Mesendoderm (in vitro differentiated cells): ENCODE results near the gene TBC1D3E. TPM values are rescaled to one million over a fixed set of nuclear protein-coding genes. Genes with fewer than 3 reads are reported as not detected.
"Not testable (repeated sequence)": the region's sequence is repeated elsewhere in the genome, so short reads cannot be mapped to it uniquely, and the experiment has no call there.

ENCODE experiments used
- DNase-seq: peaks from one replicate; pipeline ENCODE4 v3.0.0; 2013
- H2AK5ac ChIP-seq: 2 replicates; pipeline ENCODE4 v1.6.1; 2013; ENCODE audit warnings: low read length, inconsistent platforms
- H2BK120ac ChIP-seq: 2 replicates; pipeline ENCODE4 v1.6.1; 2013; ENCODE audit warnings: low read depth, mild to moderate bottlenecking, low read length, moderate library complexity, mixed read lengths
- H2BK15ac ChIP-seq: replicated peaks from 2 replicates; pipeline ENCODE4 v1.6.1; 2013; ENCODE audit warnings: low read depth, mild to moderate bottlenecking, moderate library complexity
- H2BK5ac ChIP-seq: 2 replicates; pipeline ENCODE4 v1.6.1; 2013; ENCODE audit warnings: low read length, inconsistent platforms
- H3K18ac ChIP-seq: 2 replicates; pipeline ENCODE4 v1.6.1; 2013; ENCODE audit warnings: mild to moderate bottlenecking, low read length, mixed read lengths
- H3K23ac ChIP-seq: one replicate; pipeline ENCODE4 v1.6.1; 2013; ENCODE audit warnings: low read length
- H3K27ac ChIP-seq: 2 replicates; pipeline ENCODE4 v1.5.1; 2013; ENCODE audit warnings: low read depth, mild to moderate bottlenecking, inconsistent platforms, low read length, moderate library complexity
- H3K27me3 ChIP-seq: 2 replicates; pipeline ENCODE4 v1.6.1; 2013; ENCODE audit warnings: low read length, control low read depth, mild to moderate bottlenecking, inconsistent platforms; ENCODE audit not compliant: insufficient read depth, poor library complexity
- H3K36me3 ChIP-seq: 2 replicates; pipeline ENCODE4 v1.6.1; 2013; ENCODE audit warnings: low read length, inconsistent platforms; ENCODE audit not compliant: control insufficient read depth, insufficient read depth
- H3K4ac ChIP-seq: one replicate; pipeline ENCODE4 v1.6.1; 2013; ENCODE audit warnings: low read depth, mild to moderate bottlenecking, low read length, moderate library complexity
- H3K4me1 ChIP-seq: 2 replicates; pipeline ENCODE4 v1.6.1; 2013; ENCODE audit warnings: low read depth, low read length, inconsistent platforms; ENCODE audit not compliant: control insufficient read depth
- H3K4me2 ChIP-seq: 2 replicates; pipeline ENCODE4 v1.6.1; 2013; ENCODE audit warnings: low read length
- H3K4me3 ChIP-seq: 2 replicates; pipeline ENCODE4 v1.5.1; 2013; ENCODE audit warnings: mild to moderate bottlenecking, low read length
- H3K56ac ChIP-seq: one replicate; pipeline ENCODE4 v1.6.1; 2013; ENCODE audit warnings: low read length
- H3K79me1 ChIP-seq: 2 replicates; pipeline ENCODE4 v1.6.1; 2013; ENCODE audit warnings: low read length, inconsistent platforms
- H3K79me2 ChIP-seq: 2 replicates; pipeline ENCODE4 v1.6.1; 2013; ENCODE audit warnings: mild to moderate bottlenecking, low read length; ENCODE audit not compliant: control insufficient read depth, insufficient read depth
- H3K9ac ChIP-seq: 2 replicates; pipeline ENCODE4 v1.6.1; 2013; ENCODE audit warnings: low read length, inconsistent platforms
- H4K5ac ChIP-seq: one replicate; pipeline ENCODE4 v1.6.1; 2013; ENCODE audit warnings: low read length
- H4K8ac ChIP-seq: one replicate; pipeline ENCODE4 v1.6.1; 2013; ENCODE audit warnings: low read depth, mild to moderate bottlenecking, control low read depth, low read length, moderate library complexity
- WGBS: extraction: QIAGEN DNeasy Blood & Tissue Kit; methylation state at CpG from one replicate; pipeline ENCODE4 v1.1.7; 2013; ENCODE audit warnings: low lambda C conversion rate, missing lambda C conversion rate; ENCODE audit not compliant: insufficient coverage; ENCODE audit errors: extremely low coverage; 5-methylcytosine and 5-hydroxymethylcytosine counted together
- polyA plus RNA-seq, 2 experiments: library from polyadenylated mRNA; stranded (reverse); fragments of 200-250 nt; gene quantifications; one replicate each; pipeline ENCODE4 v1.2.3, GENCODE V29; 2013

TBC1D3E gene
- polyA plus RNA-seq (2013, experiment 1 of 2) = not detected
- not detected for polyA plus RNA-seq (2013, experiment 2 of 2)

DNA sequence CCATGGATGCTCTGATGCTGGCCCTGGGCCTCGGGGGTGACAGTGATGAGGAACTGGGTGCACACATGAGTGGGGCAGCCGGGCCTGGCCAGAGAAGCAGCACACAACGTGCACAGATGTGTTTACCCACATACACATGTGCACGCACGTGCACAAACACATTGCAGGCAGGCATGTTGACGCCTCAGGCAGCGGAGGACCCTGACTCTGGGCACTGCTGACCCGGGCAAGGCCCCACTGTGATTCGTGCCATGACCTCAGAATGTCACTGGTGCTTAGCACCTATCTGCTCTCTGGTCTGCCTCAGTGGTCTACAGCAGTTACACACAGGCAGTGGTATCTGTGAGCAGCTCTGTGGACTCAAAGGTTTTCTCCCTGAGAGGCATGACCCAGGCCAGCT, at the start of gene TBC1D3E:
Gene TBC1D3E, plus strand, starts transcription at position 301 of the 400 bp plus-strand sequence. CDS start 1,545 bp downstream, outside the sequence.
- not testable (repeated sequence) for H3K56ac ChIP-seq, H2BK15ac ChIP-seq, H3K36me3 ChIP-seq, DNase-seq, H3K4me2 ChIP-seq, H3K79me1 ChIP-seq, H3K18ac ChIP-seq, H2AK5ac ChIP-seq, H4K5ac ChIP-seq, H3K23ac ChIP-seq, H3K4ac ChIP-seq, H3K27me3 ChIP-seq, H2BK5ac ChIP-seq, H3K79me2 ChIP-seq, H3K27ac ChIP-seq, H3K9ac ChIP-seq, H3K4me1 ChIP-seq, H4K8ac ChIP-seq, H2BK120ac ChIP-seq, H3K4me3 ChIP-seq
- WGBS = no CpG with 5 or more reads among the region's 9 CpGs

DNA sequence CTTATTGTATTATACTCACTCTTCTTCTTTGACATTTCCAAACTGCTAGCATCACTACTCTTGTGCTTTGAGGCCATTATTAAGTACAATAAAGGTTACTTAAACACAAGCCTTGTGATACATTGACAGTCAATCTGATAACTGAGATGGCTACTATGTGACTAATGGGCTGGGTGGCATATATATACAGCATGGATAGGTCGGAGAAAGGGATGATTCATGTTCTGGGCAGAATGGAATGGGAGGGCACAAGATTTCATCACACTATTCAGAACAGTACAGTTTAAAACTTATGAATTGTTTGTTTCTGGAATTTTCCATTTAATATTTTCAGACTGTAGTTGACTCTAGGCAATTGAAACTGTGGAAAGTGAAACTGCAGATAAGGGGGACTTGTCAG, 40.4 kb upstream of the TBC1D3E start:
- not testable (repeated sequence) for H4K5ac ChIP-seq, H2BK15ac ChIP-seq, H3K36me3 ChIP-seq, H3K4me1 ChIP-seq, H3K56ac ChIP-seq, H2BK5ac ChIP-seq, H3K4me3 ChIP-seq, H3K4ac ChIP-seq, H3K27me3 ChIP-seq, H3K79me2 ChIP-seq, H3K27ac ChIP-seq, DNase-seq, H3K18ac ChIP-seq, H3K23ac ChIP-seq, H4K8ac ChIP-seq, H3K9ac ChIP-seq, H2AK5ac ChIP-seq, H3K79me1 ChIP-seq, H2BK120ac ChIP-seq, H3K4me2 ChIP-seq
- WGBS = no CpG with 5 or more reads among the region's 1 CpG

DNA sequence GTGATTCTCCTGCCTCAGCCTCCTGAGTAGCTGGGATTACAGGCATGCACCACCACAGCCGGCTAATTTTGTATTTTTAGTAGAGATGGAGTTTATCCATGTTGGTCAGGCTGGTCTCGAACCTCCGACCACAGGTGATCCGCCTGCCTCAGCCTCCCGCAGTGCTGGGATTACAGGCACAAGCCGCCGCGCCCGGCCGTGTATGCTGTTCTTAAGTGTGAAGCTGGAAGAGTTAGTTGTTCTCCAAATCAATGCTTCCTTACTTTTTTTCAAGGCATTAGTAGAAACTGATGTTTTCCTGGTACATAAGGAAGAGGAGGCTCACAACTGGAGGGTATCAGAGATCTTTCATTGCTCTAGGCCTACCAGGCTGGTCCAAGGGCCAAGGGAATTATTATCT, 39.6 kb upstream of the TBC1D3E start:
- H3K4me1 ChIP-seq, H4K5ac ChIP-seq, H3K79me2 ChIP-seq, H3K4me3 ChIP-seq, H3K79me1 ChIP-seq, H2AK5ac ChIP-seq, H3K23ac ChIP-seq, H3K27ac ChIP-seq, H3K36me3 ChIP-seq, H4K8ac ChIP-seq, H2BK120ac ChIP-seq, H2BK5ac ChIP-seq, H2BK15ac ChIP-seq, H3K9ac ChIP-seq, H3K4ac ChIP-seq, H3K18ac ChIP-seq, H3K4me2 ChIP-seq, H3K27me3 ChIP-seq, DNase-seq, H3K56ac ChIP-seq: not testable (repeated sequence)
- no CpG with 5 or more reads among the region's 10 CpGs for WGBS

DNA sequence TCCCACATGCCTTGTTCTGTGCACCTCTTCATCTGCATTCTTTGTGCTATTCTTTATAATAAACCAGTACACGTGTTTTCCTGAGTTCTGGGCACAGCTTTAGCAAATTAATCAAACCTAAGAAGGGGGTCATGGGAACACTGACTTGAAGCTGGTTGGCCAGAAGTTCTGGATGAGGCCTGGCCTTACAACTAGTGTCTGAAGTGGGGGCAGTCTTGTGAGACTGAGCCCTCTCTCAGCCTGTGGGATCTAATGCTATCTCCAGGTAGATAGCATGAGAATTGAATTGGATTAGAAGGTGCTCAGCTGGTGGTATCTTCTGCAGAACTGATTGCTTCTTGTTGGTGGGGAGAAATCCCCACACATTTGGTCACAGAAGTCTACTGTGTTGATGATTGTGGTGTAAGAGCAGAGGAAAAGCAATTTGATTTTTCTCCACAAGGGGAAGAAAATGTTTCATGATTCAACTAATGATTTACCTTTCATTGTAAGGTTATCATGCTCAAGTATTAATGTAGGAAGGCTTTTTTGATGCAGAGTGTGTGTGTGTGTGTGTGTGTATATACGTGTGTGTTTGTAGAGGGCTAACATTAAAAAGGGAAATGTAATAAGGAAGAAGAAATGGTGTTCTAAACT, 33.6 kb upstream of the TBC1D3E start:
- H2BK5ac ChIP-seq, H4K8ac ChIP-seq, H3K56ac ChIP-seq, H3K18ac ChIP-seq, H3K4me3 ChIP-seq, H3K79me2 ChIP-seq, H2BK120ac ChIP-seq, H2BK15ac ChIP-seq, H3K4me2 ChIP-seq, H2AK5ac ChIP-seq, H3K36me3 ChIP-seq, DNase-seq, H4K5ac ChIP-seq, H3K4me1 ChIP-seq, H3K79me1 ChIP-seq, H3K27ac ChIP-seq, H3K23ac ChIP-seq, H3K4ac ChIP-seq, H3K9ac ChIP-seq, H3K27me3 ChIP-seq: not testable (repeated sequence)
- WGBS = no CpG with 5 or more reads among the region's 2 CpGs

DNA sequence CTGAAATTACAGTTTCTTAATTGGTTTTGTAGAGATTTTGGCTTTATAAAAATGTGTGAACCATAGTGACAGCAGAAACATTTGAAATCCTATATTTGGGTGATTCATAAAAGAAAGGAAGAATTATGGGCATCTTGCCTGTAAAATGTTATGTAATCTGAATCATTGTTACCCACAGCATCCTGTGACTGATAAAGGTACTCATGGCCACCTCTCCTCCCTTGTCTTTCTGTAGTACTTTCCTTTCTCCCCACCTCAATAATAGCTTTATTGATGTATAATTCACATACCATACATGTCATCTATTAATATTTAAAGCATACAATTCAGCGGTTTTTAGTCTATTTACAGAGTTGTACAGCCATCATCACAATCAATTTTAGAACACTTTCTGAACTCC, 28.5 kb upstream of the TBC1D3E start:
- H2BK15ac ChIP-seq, H3K4me2 ChIP-seq, H3K4me1 ChIP-seq, H3K36me3 ChIP-seq, H3K9ac ChIP-seq, H2BK120ac ChIP-seq, H4K5ac ChIP-seq, H3K23ac ChIP-seq, H3K18ac ChIP-seq, H4K8ac ChIP-seq, H3K27ac ChIP-seq, H3K4me3 ChIP-seq, H3K79me2 ChIP-seq, H3K56ac ChIP-seq, H3K4ac ChIP-seq, DNase-seq, H3K79me1 ChIP-seq, H2BK5ac ChIP-seq, H3K27me3 ChIP-seq, H2AK5ac ChIP-seq: not testable (repeated sequence)
- whole genome bisulfite sequencing = no CpG with 5 or more reads among the region's 1 CpG

DNA sequence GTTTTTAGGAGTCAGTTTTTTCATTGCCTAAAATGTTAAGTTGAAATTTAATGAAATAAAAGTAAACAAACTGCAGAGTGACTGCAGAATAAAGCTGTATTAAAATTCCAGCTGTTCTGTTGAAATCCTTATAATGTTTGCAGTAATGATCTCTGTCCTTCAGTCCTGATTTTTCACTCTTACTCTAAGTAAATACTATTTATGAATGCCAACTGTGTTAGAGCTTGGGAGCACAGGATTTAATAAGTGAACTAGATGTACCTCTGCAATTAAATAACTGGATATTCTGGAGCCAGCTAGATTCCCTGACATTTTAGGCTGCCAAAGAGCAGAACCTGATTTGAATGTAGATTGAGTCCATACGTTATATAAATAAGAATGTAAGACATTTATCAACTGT, 7.9 kb upstream of the TBC1D3E start:
- not testable (repeated sequence) for DNase-seq, H2BK120ac ChIP-seq, H2BK5ac ChIP-seq, H3K27me3 ChIP-seq, H3K56ac ChIP-seq, H3K9ac ChIP-seq, H3K18ac ChIP-seq, H3K23ac ChIP-seq, H4K8ac ChIP-seq, H3K79me1 ChIP-seq, H3K36me3 ChIP-seq, H3K27ac ChIP-seq, H3K4me1 ChIP-seq, H3K4me2 ChIP-seq, H4K5ac ChIP-seq, H2BK15ac ChIP-seq, H3K79me2 ChIP-seq, H2AK5ac ChIP-seq, H3K4me3 ChIP-seq, H3K4ac ChIP-seq
- no CpG with 5 or more reads among the region's 1 CpG for WGBS
